Stimulated activated CD4-positive, alpha-beta T cell treated with anti-CD3 and anti-CD28 coated beads, Interleukin-4, amount 100 ng/mL, for 1 hour (primary cell): ENCODE data around the gene CLK2.
"Not testable (repeated sequence)": the region's sequence is repeated elsewhere in the genome, so short reads cannot be mapped to it uniquely, and the experiment has no call there.

ENCODE experiments used
- DNase-seq: peaks from one replicate; pipeline ENCODE4 v3.0.0-alpha.2; 2020

CLK2 gene

GRCh38 chr1:155241069-155241679 is 32.1 kb downstream of the CLK2 start:
- peak; percentile 42 for DNase-seq

DNA sequence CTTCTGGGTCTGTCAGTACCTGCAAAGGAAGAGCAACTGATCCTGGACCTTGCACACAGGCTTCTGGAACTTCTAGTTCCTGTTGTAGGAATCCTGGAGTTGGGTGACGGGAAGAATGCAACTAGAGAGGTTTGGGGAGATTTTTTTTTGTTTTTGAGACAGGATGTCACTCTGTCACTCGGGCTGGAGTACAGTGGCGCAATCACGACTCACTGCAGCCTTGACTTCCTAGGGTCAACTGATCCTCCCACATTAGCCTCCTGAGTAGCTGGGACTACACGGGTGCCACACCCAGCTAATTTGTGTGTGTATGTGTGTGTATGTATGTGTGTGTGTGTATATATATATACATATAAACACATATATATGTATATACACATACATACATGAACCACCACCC is 36.9 kb downstream of the CLK2 start:
- DNase-seq: no peak

GRCh38 chr1:155235375-155235774 is 37.9 kb downstream of the CLK2 start:
- DNase-seq: not testable (repeated sequence)

DNA sequence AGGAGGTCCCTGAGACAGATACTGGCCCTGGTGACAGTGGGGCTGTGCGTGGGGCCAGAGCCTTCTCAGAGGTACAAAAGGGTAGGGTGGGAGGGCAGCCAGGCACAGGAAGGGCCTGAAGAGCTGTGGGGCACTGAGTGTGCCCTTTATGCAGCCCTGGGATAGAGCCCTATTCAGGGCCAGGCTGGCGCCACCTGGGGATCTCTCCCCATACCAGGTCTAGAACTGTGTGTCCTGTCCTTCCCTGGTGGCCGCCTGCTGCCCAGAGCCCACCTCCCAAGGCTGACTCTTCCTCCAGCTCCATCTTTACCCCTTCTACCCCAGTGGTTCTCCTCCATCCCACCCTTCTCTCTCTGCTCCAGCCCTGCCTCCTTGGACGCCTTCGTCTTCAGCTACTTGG is 39.8 kb downstream of the CLK2 start:
- not testable (repeated sequence) for DNase-seq

GRCh38 chr1:155232001-155232978 is 41.0 kb downstream of the CLK2 start:
- DNase-seq: not testable (repeated sequence)

- DNase-seq: not testable (repeated sequence)
Observed at GRCh38 chr1:155231302-155231701, 42.0 kb downstream of the CLK2 start.

DNA sequence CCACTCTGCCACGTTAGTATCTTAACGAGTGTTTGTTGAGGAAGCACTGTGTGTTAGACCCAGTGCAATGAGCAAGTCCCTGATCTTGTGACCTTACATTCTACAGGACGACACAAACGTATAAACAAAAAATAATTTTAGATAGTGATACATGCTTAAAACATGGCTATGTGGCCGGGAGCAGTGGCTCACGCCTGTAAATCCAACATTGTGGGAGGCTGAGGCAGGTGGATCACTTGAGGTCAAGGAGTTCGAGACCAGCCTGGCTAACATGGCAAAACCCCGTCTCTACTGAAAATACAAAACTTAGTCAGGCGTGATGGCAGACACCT is 45.2 kb downstream of the CLK2 start:
- no peak for DNase-seq

DNA sequence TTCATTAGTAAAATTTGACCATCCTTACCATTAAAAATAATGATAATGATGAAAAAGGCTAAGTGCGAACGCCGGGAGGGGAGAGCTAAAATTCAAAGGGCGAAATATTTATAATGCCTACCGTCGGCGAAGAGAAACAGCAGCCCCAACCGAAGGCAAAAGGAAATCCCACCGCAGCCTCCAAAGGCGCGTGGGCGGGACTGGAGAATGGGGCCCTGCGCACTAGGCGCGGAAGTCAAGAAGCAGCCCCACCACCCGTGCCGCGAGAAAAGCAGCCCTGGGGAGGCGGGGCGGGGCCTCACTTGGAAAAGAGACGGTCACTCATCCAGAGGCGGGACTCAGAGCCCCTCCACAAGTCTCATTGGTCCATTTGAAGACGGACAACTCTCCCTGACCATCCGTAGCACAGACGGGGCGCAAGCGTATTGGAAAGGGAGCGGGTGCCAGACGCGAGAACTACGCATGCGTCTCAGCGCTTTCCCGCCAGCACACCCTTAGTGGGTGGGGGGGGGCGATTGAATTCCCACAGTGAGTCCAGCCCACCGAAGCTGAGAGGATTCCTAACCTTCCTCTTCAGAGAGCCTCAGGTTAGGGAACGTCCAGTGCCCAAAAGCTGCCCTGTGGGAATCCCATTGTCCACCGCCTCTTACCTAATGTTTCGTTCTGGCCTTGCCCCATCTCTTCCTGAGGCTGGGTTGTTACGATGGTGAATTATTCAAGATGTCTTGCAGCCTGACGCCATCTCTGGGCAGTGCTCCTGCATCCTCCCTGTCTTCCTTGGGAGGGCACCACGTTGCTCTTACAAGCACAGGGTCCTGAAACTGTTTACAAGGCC is 45.8 kb downstream of the CLK2 start:
- peak; percentile 98 for DNase-seq

DNA sequence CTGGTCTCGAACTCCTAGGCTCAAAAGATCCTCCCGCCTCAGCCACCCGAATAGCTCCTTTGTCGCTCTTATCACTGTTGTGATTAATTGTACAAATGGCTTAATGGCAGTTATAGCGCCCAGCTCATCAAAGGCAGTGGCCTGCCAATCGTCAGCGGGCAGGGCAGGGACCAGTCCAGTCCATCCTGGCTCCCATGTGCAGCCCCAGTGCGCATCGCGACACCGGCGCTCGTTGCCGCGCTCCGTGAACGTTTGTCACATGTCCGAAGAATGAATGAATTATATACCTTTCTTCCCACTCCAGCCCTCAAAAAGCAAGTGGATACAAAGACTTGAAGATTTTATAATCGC is 46.4 kb downstream of the CLK2 start:
- peak; percentile 42 for DNase-seq

GRCh38 chr1:155226188-155226909 is 47.0 kb downstream of the CLK2 start:
- DNase-seq: peak; percentile 83

DNA sequence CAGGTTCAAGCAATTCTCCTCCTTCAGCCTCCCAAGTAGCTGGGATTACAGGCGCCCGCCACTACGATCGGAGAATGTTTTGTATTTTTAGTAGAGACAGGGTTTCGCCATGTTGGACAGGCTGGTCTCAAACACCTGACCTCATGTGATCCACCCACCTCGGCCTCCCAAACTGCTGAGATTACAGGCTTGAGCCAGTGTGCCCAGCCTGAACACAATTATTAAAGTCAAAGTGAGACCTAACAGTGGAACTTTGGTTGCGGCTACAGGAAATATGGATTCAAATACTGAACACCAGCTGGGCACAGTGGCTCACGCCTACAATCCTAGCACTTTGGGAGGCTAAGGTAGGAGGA is 47.9 kb downstream of the CLK2 start:
- DNase-seq: not testable (repeated sequence)

GRCh38 chr1:155223047-155223446 is 50.3 kb downstream of the CLK2 start:
- no peak for DNase-seq

GRCh38 chr1:155220211-155220965 is 52.9 kb downstream of the CLK2 start:
- DNase-seq: not testable (repeated sequence)

GRCh38 chr1:155219592-155220031 is 53.7 kb downstream of the CLK2 start:
- no peak for DNase-seq

DNA sequence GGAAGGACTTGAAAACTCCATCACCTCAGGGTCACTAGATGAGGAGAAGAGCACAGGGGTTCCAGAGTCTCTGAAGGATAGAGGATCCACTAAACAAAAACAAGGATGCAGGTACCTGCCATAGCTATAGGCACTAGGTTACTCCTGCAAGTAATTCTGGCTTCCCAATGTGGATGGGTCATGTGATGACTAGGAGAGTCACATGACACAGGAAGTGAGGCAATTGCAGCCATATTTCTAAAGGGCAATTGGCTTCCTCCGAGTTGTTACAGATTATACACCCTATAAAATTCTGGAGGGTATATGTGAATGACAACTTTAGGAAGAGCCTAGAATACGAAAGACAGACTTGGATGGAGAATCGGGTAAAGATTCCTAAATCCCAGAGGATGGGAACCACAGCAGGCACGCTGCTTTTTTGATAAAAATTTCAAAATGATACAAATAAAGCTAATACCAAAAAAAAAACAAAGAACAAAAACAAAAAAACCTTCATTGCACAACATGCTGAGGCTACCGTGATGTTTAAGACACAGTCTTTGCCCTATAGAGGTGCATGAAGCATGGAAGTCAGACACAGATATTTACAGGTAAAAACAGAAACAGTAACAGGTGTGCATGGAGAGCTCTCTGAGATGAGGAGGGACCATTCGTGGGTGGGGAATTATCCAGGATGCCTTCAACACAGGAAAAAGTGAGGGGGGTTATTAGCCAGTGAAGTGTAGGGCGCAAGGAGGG is 54.3 kb downstream of the CLK2 start:
- no peak for DNase-seq

- DNase-seq: not testable (repeated sequence)
Observed at GRCh38 chr1:155214702-155215101, 58.6 kb downstream of the CLK2 start.
